Thyroid gland (tissue), 4 donors: ENCODE results near the gene SSPN.

Experiments
- CTCF ChIP-seq, 6 experiments: fragments of 200-600 bp in 3 of 6; fragments of 450-650 bp in 3 of 6; sonication (generic) in 3 of 6; IDR thresholded peaks; one replicate each; pipeline ENCODE4 v1.5.1; 2016 to 2019; ENCODE audit warnings: antibody characterized with exemption in 6 of 6, mild to moderate bottlenecking in 2 of 6, inconsistent platforms in 1 of 6, moderate library complexity in 1 of 6
- POLR2A ChIP-seq, 2 donors: fragments of 450-650 bp; IDR thresholded peaks; one replicate each; pipeline ENCODE4 v1.6.1; 2017; ENCODE audit warnings: antibody characterized with exemption in 2 of 2, mild to moderate bottlenecking in 2 of 2, moderate library complexity in 1 of 2

GRCh38 chr12:26172539-26172938, 22.8 kb upstream of the SSPN start:
- TF ChIP-seq CTCF (IDR thresholded peaks at IDR 0.05) (no peak), POLR2A (IDR thresholded peaks at IDR 0.05) (no peak)
